ENCODE results near the gene ALG1. TPM values are rescaled to one million over a fixed set of nuclear protein-coding genes. Genes with fewer than 3 reads are reported as not detected.

The ALG1 gene
- total and polyA plus RNA-seq, 2 of the 13 experiments (the other 11 are each of a cell fraction or from before 2014, with no cell fraction given), result 43.3 to 75.6 TPM

DNA sequence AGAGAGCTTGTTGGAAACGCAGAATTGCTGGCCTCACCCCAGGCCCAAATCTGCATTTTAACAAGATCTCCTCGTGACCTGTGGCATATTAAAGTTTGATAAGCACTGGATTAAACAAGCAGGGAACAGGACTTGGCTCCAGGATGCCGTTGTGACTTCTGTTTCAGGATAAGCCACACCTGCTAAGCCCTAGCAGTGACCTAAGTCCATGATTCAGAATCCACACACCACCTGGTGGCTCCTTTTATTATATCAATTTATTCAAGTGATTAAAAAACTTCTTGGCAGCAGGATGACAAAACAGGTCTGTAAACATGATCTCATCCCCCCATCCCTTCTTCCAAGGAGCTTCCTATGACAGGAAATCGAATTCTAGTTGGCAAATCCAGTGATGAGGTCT lies 47.0 kb upstream of the ALG1 start:
- in situ Hi-C loops (cut with HindIII; ENCODE audit: extremely low pct_ligation_motif_present, low pct_unique_long_range_greater_than_20kb), result no loop called here
- no peak for FAIRE-seq
- Histone ChIP-seq H3K4me1 (ENCODE audit: insufficient read depth, low read length) (no peaks in the 10 kb centered on the region), H3K9me3 (ENCODE audit: low read length) (no peaks in the 10 kb centered on the region), H2AFZ (ENCODE audit: low read length) (no peak overlapping the region), H3K4me3 (replicated peaks in 1 of 3; ENCODE audit: insufficient read depth in 1 of 3, low read depth in 2 of 3, low read length in 3 of 3) (no peak overlapping the region), H3K27me3 (ENCODE audit: control insufficient read depth in 1 of 2, insufficient read depth in 2 of 2, low read length in 2 of 2) (peaks cover 4 to 16% of the 10 kb centered on the region in 2 experiments; a peak in 4 of 5 replicates), H3K79me2 (ENCODE audit: insufficient read depth, low read length) (no peaks in the 10 kb centered on the region), H3K4me2 (ENCODE audit: low read depth, low read length) (no peak overlapping the region), H3K9ac (ENCODE audit: insufficient read depth, low read depth, low read length) (no peak overlapping the region), H4K20me1 (ENCODE audit: insufficient read depth, low read length) (no peaks in the 10 kb centered on the region; the same call in 1 of the 2 replicates), H3K36me3 (replicated peaks in 1 of 2; ENCODE audit: control insufficient read depth in 1 of 2, insufficient read depth in 2 of 2, low read length in 2 of 2) (peaks cover 18 to 32% of the 10 kb centered on the region in 2 experiments), H3K27ac (ENCODE audit: extremely low read length, insufficient read depth, low read length) (no peak overlapping the region)
- WGBS (ENCODE audit: low lambda C conversion rate), result 74% methylated on average over 4 of the region's 4 CpGs
- intact Hi-C loops (cut with micrococcal nuclease; ENCODE audit: unreplicated experiment), result loop anchor here (2.0 kb wide), 1 partner anchor 68 kb away; no protein-coding TSS in a partner anchor
- ATAC-seq, result 0 out of 3 replicates have a peak, but pooled peaks have one; percentile 4
- TF ChIP-seq, protein P1, sequence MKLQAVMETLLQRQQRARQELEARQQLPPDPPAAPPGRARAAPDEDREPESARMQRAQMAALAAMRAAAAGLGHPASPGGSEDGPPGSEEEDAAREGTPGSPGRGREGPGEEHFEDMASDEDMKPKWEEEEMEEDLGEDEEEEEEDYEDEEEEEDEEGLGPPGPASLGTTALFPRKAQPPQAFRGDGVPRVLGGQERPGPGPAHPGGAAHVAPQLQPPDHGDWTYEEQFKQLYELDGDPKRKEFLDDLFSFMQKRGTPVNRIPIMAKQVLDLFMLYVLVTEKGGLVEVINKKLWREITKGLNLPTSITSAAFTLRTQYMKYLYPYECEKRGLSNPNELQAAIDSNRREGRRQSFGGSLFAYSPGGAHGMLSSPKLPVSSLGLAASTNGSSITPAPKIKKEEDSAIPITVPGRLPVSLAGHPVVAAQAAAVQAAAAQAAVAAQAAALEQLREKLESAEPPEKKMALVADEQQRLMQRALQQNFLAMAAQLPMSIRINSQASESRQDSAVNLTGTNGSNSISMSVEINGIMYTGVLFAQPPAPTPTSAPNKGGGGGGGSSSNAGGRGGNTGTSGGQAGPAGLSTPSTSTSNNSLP (IDR thresholded peaks at IDR 0.05; ENCODE audit: low read depth, low read length), result peak; percentile 69; the same call in 1 of the 2 replicates
- TF ChIP-seq MBNL3 (CRISPR knock-in tag; conservative IDR thresholded peaks at IDR 0.05), result no peak
- no peak for TF ChIP-seq SP140L (CRISPR knock-in tag; IDR thresholded peaks at IDR 0.05; ENCODE audit: borderline replicate concordance)
- no peak for TF ChIP-seq MAFF (IDR thresholded peaks at IDR 0.05; ENCODE audit: low read depth, low read length)
- peak; percentile 38 for TF ChIP-seq STAG1 (CRISPR knock-in tag; IDR thresholded peaks at IDR 0.05)
- TF ChIP-seq, protein P2, sequence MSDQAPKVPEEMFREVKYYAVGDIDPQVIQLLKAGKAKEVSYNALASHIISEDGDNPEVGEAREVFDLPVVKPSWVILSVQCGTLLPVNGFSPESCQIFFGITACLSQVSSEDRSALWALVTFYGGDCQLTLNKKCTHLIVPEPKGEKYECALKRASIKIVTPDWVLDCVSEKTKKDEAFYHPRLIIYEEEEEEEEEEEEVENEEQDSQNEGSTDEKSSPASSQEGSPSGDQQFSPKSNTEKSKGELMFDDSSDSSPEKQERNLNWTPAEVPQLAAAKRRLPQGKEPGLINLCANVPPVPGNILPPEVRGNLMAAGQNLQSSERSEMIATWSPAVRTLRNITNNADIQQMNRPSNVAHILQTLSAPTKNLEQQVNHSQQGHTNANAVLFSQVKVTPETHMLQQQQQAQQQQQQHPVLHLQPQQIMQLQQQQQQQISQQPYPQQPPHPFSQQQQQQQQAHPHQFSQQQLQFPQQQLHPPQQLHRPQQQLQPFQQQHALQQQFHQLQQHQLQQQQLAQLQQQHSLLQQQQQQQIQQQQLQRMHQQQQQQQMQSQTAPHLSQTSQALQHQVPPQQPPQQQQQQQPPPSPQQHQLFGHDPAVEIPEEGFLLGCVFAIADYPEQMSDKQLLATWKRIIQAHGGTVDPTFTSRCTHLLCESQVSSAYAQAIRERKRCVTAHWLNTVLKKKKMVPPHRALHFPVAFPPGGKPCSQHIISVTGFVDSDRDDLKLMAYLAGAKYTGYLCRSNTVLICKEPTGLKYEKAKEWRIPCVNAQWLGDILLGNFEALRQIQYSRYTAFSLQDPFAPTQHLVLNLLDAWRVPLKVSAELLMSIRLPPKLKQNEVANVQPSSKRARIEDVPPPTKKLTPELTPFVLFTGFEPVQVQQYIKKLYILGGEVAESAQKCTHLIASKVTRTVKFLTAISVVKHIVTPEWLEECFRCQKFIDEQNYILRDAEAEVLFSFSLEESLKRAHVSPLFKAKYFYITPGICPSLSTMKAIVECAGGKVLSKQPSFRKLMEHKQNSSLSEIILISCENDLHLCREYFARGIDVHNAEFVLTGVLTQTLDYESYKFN (CRISPR knock-in tag; conservative IDR thresholded peaks at IDR 0.05), result no peak
- TF ChIP-seq SRSF9 (IDR thresholded peaks at IDR 0.05; ENCODE audit: borderline replicate concordance, insufficient read depth, low read depth, low read length, poor library complexity, severe bottlenecking), result no peak
- no peak for TF ChIP-seq ZFP62 (CRISPR knock-in tag; IDR thresholded peaks at IDR 0.05)
- TF ChIP-seq GABPB1 (CRISPR knock-in tag; IDR thresholded peaks at IDR 0.05), result no peak
- no peak for TF ChIP-seq ZNF614 (CRISPR knock-in tag; IDR thresholded peaks at IDR 0.05; ENCODE audit: borderline replicate concordance)
- TF ChIP-seq POLR2G (IDR thresholded peaks at IDR 0.05; ENCODE audit: low read depth, low read length), result peak; percentile 22; the same call in 1 of the 2 replicates
- DNase-seq (ENCODE audit: low spot score), result no peak
- ChIA-PET CTCF (ENCODE audit: low intra/inter-chr PET ratio, low total read pairs) (interaction anchor here (1.2 to 1.8 kb wide), 2 partner anchors 18 to 69 kb away, joined by 3 to 10 read pairs; no protein-coding TSS in a partner anchor), POLR2A (no interaction called here)
- no TSS peak for BruUV-seq (replicated peaks)
